22Rv1 (cell line): ENCODE results near the gene KRTAP9-7.

ENCODE experiments used
- H3K27ac ChIP-seq: fragments of 450-650 bp; 2 replicates; pipeline ENCODE4 v1.5.1; 2017
- CTCF ChIP-seq: fragments of 450-650 bp; IDR thresholded peaks from 2 replicates; pipeline ENCODE4 v1.5.1; 2017; ENCODE audit warnings: mild to moderate bottlenecking
- ZFX ChIP-seq: fragments of 450-650 bp; IDR thresholded peaks from 2 replicates; pipeline ENCODE4 v1.6.1; 2017; ENCODE audit warnings: antibody characterized with exemption, borderline replicate concordance

KRTAP9-7 gene

DNA sequence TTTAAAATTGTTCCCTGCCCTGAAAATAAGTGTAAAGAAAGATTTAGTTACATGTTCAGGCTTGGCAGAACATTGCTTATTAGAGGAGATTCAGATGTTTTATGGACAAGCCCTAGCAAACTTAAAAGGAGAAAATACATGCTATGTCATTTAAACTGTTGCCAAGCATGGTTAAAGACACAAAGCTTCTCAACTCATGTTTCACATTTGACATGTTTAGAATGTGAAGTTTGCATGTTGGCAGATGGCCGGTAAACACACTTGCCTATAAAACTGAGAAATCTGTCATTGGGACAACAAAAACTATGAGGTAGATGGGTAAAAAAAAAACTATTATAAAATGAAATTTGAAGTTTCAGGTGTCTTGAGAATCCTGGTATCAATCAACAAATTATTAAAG lies 21.3 kb downstream of the KRTAP9-7 start:
- TF ChIP-seq CTCF (no peak), ZFX (no peak)
- no peak overlapping the region for H3K27ac ChIP-seq

DNA sequence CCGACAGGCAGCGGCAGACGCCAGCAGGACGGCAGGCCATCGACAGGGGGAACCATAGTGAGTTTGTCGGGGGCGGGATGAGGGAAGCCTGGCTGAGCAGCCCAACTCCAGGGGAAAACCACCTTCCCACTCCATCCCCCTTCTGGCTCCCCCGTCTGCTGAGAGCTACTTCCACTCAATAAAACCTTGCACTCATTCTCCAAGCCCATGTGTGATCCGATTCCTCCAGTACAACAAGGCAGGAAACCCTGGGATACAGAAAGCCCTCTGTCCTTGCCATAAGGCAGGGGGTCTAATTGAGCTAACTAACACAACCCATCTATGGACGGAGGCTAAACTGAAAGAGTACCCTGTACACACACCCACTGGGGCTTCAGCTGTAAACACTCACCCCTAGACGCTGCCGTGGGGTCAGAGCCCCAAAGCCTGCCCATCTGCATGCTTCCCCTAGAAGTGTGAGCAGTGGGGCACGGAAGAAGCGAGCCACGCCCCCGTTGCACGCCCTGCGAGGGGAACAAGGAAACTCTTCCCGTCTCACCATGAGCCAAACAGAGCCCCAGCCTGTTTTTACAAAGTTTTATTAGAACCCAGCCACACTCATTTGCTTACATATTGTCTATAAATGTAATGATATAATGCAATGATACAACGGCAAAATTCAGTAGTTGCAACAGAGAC lies 23.1 kb downstream of the KRTAP9-7 start:
- no peak overlapping the region for H3K27ac ChIP-seq
- no peak for TF ChIP-seq CTCF
- TF ChIP-seq ZFX, result no peak

GRCh38 chr17:41301204-41301790 lies 25.8 kb downstream of the KRTAP9-7 start:
- H3K27ac ChIP-seq, result no peak overlapping the region
- TF ChIP-seq ZFX (no peak), CTCF (no peak)

GRCh38 chr17:41301916-41302901 lies 26.7 kb downstream of the KRTAP9-7 start, which contains the start of gene KRTAP29-1:
KRTAP29-1 (minus strand) TSS chr17:41302851; CDS start chr17:41302851, 0 bp downstream.
- H3K27ac ChIP-seq, result no peak within 1 kb of the TSS
- no peak for TF ChIP-seq ZFX
- no peak for TF ChIP-seq CTCF

- no peak overlapping the region for H3K27ac ChIP-seq
- TF ChIP-seq ZFX (no peak), CTCF (no peak)
Observed at GRCh38 chr17:41302981-41303380, 27.5 kb downstream of the KRTAP9-7 start.

GRCh38 chr17:41304091-41304490 lies 28.6 kb downstream of the KRTAP9-7 start:
- no peak overlapping the region for H3K27ac ChIP-seq
- TF ChIP-seq CTCF (no peak), ZFX (no peak)
